Measurements from ENCODE around the gene REXO1.

The REXO1 gene

GRCh38 chr19:1855040-1855827, 7.0 kb upstream of the REXO1 start:
- TF ChIP-seq CTCF (IDR thresholded peaks at IDR 0.05; ENCODE audit: control extremely low read depth, extremely low read depth, low read depth, missing control alignments): no peak
- POLR2A ChIA-PET: interaction anchor here (0.5 to 0.6 kb wide), 3 partner anchors 9 to 75 kb away, joined by 3 read pairs; no protein-coding TSS in a partner anchor
- peak; percentile 93 for DNase-seq (ENCODE audit: extremely low spot score)
- CTCF ChIA-PET: interaction anchor here (1.1 to 1.4 kb wide), 2 partner anchors 18 to 29 kb away, joined by 3 to 4 read pairs; no protein-coding TSS in a partner anchor

GRCh38 chr19:1854542-1855039, 6.3 kb upstream of the REXO1 start:
- ChIA-PET CTCF (interaction anchor here (1.4 kb wide), 2 partner anchors 29 to 42 kb away, joined by 3 to 4 read pairs; no protein-coding TSS in a partner anchor), POLR2A (interaction anchor here (0.6 kb wide), 2 partner anchors 16 to 75 kb away, joined by 3 read pairs; no protein-coding TSS in a partner anchor)
- DNase-seq (ENCODE audit: extremely low spot score): no peak
- no peak for TF ChIP-seq CTCF (IDR thresholded peaks at IDR 0.05; ENCODE audit: control extremely low read depth, extremely low read depth, low read depth, missing control alignments)

- DNase-seq (ENCODE audit: extremely low spot score): no peak
- ChIA-PET POLR2A (no interaction called here), CTCF (interaction anchor here (1.3 to 1.6 kb wide), 5 partner anchors 13 to 588 kb away, joined by 3 to 4 read pairs (median 3); no protein-coding TSS in a partner anchor)
- TF ChIP-seq CTCF (IDR thresholded peaks at IDR 0.05; ENCODE audit: control extremely low read depth, extremely low read depth, low read depth, missing control alignments): no peak
Observed at GRCh38 chr19:1854039-1854541, 5.8 kb upstream of the REXO1 start.

DNA sequence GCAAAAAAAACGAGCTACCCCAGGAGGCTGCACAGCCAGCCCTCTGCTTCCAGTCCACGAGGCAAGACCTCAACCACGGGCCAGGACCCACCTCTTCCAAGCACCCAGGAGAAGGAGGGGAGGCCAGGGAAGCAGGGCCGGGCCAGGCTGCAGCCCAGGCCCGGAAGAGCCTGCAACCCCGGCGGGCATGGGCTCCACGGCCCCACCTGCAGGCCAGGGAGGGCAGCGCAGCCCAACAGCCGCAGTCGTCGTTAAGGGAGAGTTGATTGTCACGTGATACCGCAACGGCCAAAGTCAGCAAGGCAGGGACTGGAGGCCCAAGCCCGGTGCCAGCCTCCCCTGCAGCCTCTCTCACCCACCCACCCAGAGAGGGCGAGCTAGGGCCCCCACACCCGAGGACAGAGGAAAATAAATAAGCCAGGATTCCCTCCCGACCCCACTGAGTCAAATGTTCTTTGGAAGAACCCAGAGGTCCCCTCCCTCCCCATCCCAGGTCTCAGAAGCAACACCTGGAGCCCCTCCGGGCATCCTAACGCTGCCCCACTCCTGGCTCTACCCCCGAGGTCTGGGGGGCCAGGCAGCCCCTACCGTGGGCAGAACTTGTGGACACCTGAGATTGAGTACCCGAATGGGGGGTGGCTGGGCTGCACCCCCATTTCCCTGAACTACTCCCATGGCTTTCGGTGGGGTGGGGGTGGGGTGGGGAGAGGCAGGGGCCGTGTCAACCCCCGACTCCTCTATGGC, 5.2 kb upstream of the REXO1 start:
- TF ChIP-seq CTCF (IDR thresholded peaks at IDR 0.05; ENCODE audit: control extremely low read depth, extremely low read depth, low read depth, missing control alignments): peak; percentile 99
- ChIA-PET CTCF (interaction anchor here (0.7 to 1.6 kb wide), 6 partner anchors 13 to 587 kb away, joined by 3 to 4 read pairs (median 3); no protein-coding TSS in a partner anchor), POLR2A (no interaction called here)
- DNase-seq (ENCODE audit: extremely low spot score): peak; percentile 86

DNA sequence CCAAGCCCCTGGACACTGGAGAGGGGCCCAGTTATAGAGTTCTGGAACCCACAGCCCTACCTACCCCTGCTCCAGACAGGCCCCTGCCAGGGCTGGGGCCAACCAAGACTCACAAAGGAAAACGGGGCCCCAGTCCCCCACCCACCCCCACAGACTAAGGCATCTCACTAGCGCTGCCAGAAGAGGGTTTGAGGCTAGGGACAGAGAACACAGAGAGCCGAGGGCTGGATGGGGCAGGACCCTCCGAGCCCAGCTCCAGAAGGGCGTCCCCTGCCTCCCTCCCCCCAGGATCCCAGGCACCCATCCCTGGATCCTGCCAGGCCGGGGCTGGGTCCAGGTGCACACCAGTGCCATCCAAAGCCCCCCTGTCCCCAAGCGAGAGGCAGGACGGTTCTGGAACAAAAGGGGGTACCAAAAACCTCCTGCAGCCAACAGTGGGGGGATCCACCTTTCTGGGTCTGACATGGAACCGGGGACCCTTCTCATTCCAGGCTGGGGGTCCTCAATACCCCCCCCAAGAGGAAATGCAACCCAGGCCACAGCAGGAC, 4.4 kb upstream of the REXO1 start:
- CTCF ChIA-PET: interaction anchor here (0.7 to 1.6 kb wide), 5 partner anchors 12 to 586 kb away, joined by 3 to 4 read pairs (median 3); no protein-coding TSS in a partner anchor
- POLR2A ChIA-PET: interaction anchor here (0.5 kb wide), 1 partner anchor 22 kb away, joined by 5 read pairs; no protein-coding TSS in a partner anchor
- TF ChIP-seq CTCF (IDR thresholded peaks at IDR 0.05; ENCODE audit: control extremely low read depth, extremely low read depth, low read depth, missing control alignments): no peak
- DNase-seq (ENCODE audit: extremely low spot score): no peak
